ENCODE data around the gene IFIT2. TPM values are rescaled to one million over a fixed set of nuclear protein-coding genes. Genes with fewer than 3 reads are reported as not detected.

The IFIT2 gene
- total RNA-seq, 6 experiments from 2014 or later, result 8.7 to 14.1 (median 13.0) TPM

GRCh38 chr10:89263531-89263930, 38.3 kb upstream of the IFIT2 start:
- no peaks in the 10 kb centered on the region for H3K27me3 Mint-ChIP-seq (ENCODE audit: insufficient read depth)
- H3K36me3 Mint-ChIP-seq (ENCODE audit: low read depth), result no peaks in the 10 kb centered on the region
- peaks cover 68% of the 10 kb centered on the region for H3K4me1 Mint-ChIP-seq (ENCODE audit: low read depth)
- H3K27ac Mint-ChIP-seq, result peak overlapping the region; percentile 78
- peak overlapping the region; percentile 41 for H3K4me3 Mint-ChIP-seq
- no peak for DNase-seq
- no peaks in the 10 kb centered on the region for H3K9me3 Mint-ChIP-seq
- no peak for TF ChIP-seq CTCF (IDR thresholded peaks at IDR 0.05)

- Mint-ChIP-seq H3K4me1 (ENCODE audit: low read depth) (peaks cover 64% of the 10 kb centered on the region), H3K36me3 (ENCODE audit: low read depth) (no peaks in the 10 kb centered on the region; the same call in 1 of the 2 replicates), H3K27ac (no peak overlapping the region), H3K9me3 (no peaks in the 10 kb centered on the region), H3K27me3 (ENCODE audit: insufficient read depth) (no peaks in the 10 kb centered on the region), H3K4me3 (no peak overlapping the region)
- TF ChIP-seq CTCF (IDR thresholded peaks at IDR 0.05), result no peak
- DNase-seq, result no peak
These were observed 35.0 kb upstream of the IFIT2 start for GRCh38 chr10:89266721-89267453.

GRCh38 chr10:89269433-89270152, 32.3 kb upstream of the IFIT2 start:
- TF ChIP-seq CTCF (IDR thresholded peaks at IDR 0.05), result no peak
- H3K27ac Mint-ChIP-seq, result no peak overlapping the region
- no peaks in the 10 kb centered on the region for H3K27me3 Mint-ChIP-seq (ENCODE audit: insufficient read depth)
- no peaks in the 10 kb centered on the region for H3K9me3 Mint-ChIP-seq
- DNase-seq, result no peak
- H3K36me3 Mint-ChIP-seq (ENCODE audit: low read depth), result peaks cover 7% of the 10 kb centered on the region
- H3K4me1 Mint-ChIP-seq (ENCODE audit: low read depth), result peaks cover 60% of the 10 kb centered on the region
- no peak overlapping the region for H3K4me3 Mint-ChIP-seq

- no peak for TF ChIP-seq CTCF (IDR thresholded peaks at IDR 0.05)
- DNase-seq, result no peak
- Mint-ChIP-seq H3K4me3 (no peak overlapping the region), H3K9me3 (no peaks in the 10 kb centered on the region), H3K4me1 (ENCODE audit: low read depth) (peaks cover 66% of the 10 kb centered on the region), H3K27ac (no peak overlapping the region), H3K27me3 (ENCODE audit: insufficient read depth) (no peaks in the 10 kb centered on the region), H3K36me3 (ENCODE audit: low read depth) (peaks cover 7% of the 10 kb centered on the region)
These were observed 31.7 kb upstream of the IFIT2 start for GRCh38 chr10:89270153-89270483.

GRCh38 chr10:89271532-89271931, 30.3 kb upstream of the IFIT2 start:
- Mint-ChIP-seq H3K4me1 (ENCODE audit: low read depth) (peaks cover 69% of the 10 kb centered on the region), H3K27me3 (ENCODE audit: insufficient read depth) (no peaks in the 10 kb centered on the region), H3K27ac (no peak overlapping the region), H3K4me3 (no peak overlapping the region), H3K9me3 (no peaks in the 10 kb centered on the region), H3K36me3 (ENCODE audit: low read depth) (peaks cover 7% of the 10 kb centered on the region)
- TF ChIP-seq CTCF (IDR thresholded peaks at IDR 0.05), result no peak
- DNase-seq, result no peak
